Neural progenitor cell (in vitro differentiated cells): ENCODE data around the gene HPRT1.

ENCODE experiments used
- CTCF ChIP-seq: fragments of 200-600 bp; sonication (generic); IDR thresholded peaks from 2 replicates; pipeline ENCODE4 v1.5.1; 2017; ENCODE audit warnings: antibody characterized with exemption, mild to moderate bottlenecking
- EZH2 ChIP-seq: fragments of 200-600 bp; sonication (generic); IDR thresholded peaks from 2 replicates; pipeline ENCODE4 v1.6.1; 2017; ENCODE audit warnings: antibody characterized with exemption, mild to moderate bottlenecking, moderate library complexity
- EZH2phosphoT487 ChIP-seq: fragments of 200-600 bp; sonication (generic); IDR thresholded peaks from 2 replicates; pipeline ENCODE4 v1.6.1; 2017; ENCODE audit warnings: antibody characterized with exemption

GRCh38 chrX:134480061-134480460, 20.1 kb downstream of the HPRT1 start:
- no peak for TF ChIP-seq CTCF
- TF ChIP-seq EZH2phosphoT487 = no peak
- no peak for TF ChIP-seq EZH2
